DOHH2 (cell line): ENCODE measurements around the gene USP40.

ENCODE experiments used
- CTCF ChIP-seq: fragments of 200-600 bp; sonication (generic); IDR thresholded peaks from one replicate; pipeline ENCODE4 v1.5.1; 2014; ENCODE audit warnings: antibody characterized with exemption, mild to moderate bottlenecking, low read depth, low read length; ENCODE audit not compliant: poor library complexity, severe bottlenecking
- EZH2phosphoT487 ChIP-seq: fragments of 200-600 bp; sonication (generic); IDR thresholded peaks from 2 replicates; pipeline ENCODE4 v1.6.1; 2017; ENCODE audit warnings: borderline replicate concordance, mild to moderate bottlenecking, antibody characterized with exemption, low read length, moderate library complexity, mixed read lengths

GRCh38 chr2:233449921-233450863 lies 116.4 kb downstream of the USP40 start:
- TF ChIP-seq CTCF (no peak), EZH2phosphoT487 (no peak)
